ENCODE data around the gene STS.
A peak's percentile ranks its signal among the peaks of the same experiment; 100 is the strongest.

Gene STS

GRCh38 chrX:7109838-7110793 is 37.4 kb upstream of the STS start:
- Histone ChIP-seq H3K4me3 (ENCODE audit: low read depth, low read length) (no peak overlapping the region), H3K27me3 (ENCODE audit: insufficient read depth, low read depth, severe bottlenecking) (no peaks in the 10 kb centered on the region), H3K9me3 (ENCODE audit: severe bottlenecking) (no peaks in the 10 kb centered on the region), H3K36me3 (no peaks in the 10 kb centered on the region; the same call in none of the 2 replicates), H3K27ac (peak overlapping the region; percentile 87)
- no peak for TF ChIP-seq CTCF (IDR thresholded peaks at IDR 0.05; ENCODE audit: low read depth, low read length)
- peak; percentile 54 for DNase-seq

GRCh38 chrX:7110821-7111276 is 36.7 kb upstream of the STS start:
- no peak for TF ChIP-seq CTCF (IDR thresholded peaks at IDR 0.05; ENCODE audit: low read depth, low read length)
- no peaks in the 10 kb centered on the region for H3K9me3 ChIP-seq (ENCODE audit: severe bottlenecking)
- peak; percentile 69 for DNase-seq
- no peak overlapping the region for H3K4me3 ChIP-seq (ENCODE audit: low read depth, low read length)
- peak overlapping the region; percentile 87 for H3K27ac ChIP-seq
- no peaks in the 10 kb centered on the region for H3K27me3 ChIP-seq (ENCODE audit: insufficient read depth, low read depth, severe bottlenecking)
- H3K36me3 ChIP-seq, result no peaks in the 10 kb centered on the region; the same call in none of the 2 replicates

- no peak overlapping the region for H3K4me3 ChIP-seq (ENCODE audit: low read depth, low read length)
- H3K36me3 ChIP-seq, result no peaks in the 10 kb centered on the region; the same call in none of the 2 replicates
- H3K27ac ChIP-seq, result no peak overlapping the region
- no peaks in the 10 kb centered on the region for H3K27me3 ChIP-seq (ENCODE audit: insufficient read depth, low read depth, severe bottlenecking)
- TF ChIP-seq CTCF (IDR thresholded peaks at IDR 0.05; ENCODE audit: low read depth, low read length), result no peak
- H3K9me3 ChIP-seq (ENCODE audit: severe bottlenecking), result no peaks in the 10 kb centered on the region
- DNase-seq, result no peak
These were observed 36.0 kb upstream of the STS start for GRCh38 chrX:7111518-7111917.

GRCh38 chrX:7112071-7112470 is 35.4 kb upstream of the STS start:
- Histone ChIP-seq H3K27me3 (ENCODE audit: insufficient read depth, low read depth, severe bottlenecking) (no peaks in the 10 kb centered on the region), H3K36me3 (peaks cover 4% of the 10 kb centered on the region), H3K27ac (no peak overlapping the region), H3K9me3 (ENCODE audit: severe bottlenecking) (no peaks in the 10 kb centered on the region), H3K4me3 (ENCODE audit: low read depth, low read length) (no peak overlapping the region)
- DNase-seq, result no peak
- TF ChIP-seq CTCF (IDR thresholded peaks at IDR 0.05; ENCODE audit: low read depth, low read length), result no peak

- Histone ChIP-seq H3K27ac (peak overlapping the region; percentile 47), H3K9me3 (ENCODE audit: severe bottlenecking) (no peaks in the 10 kb centered on the region), H3K4me3 (ENCODE audit: low read depth, low read length) (no peak overlapping the region), H3K27me3 (ENCODE audit: insufficient read depth, low read depth, severe bottlenecking) (no peaks in the 10 kb centered on the region), H3K36me3 (peaks cover 4% of the 10 kb centered on the region)
- peak; percentile 49 for DNase-seq
- no peak for TF ChIP-seq CTCF (IDR thresholded peaks at IDR 0.05; ENCODE audit: low read depth, low read length)
These were observed 32.0 kb upstream of the STS start for GRCh38 chrX:7115557-7115956.

All from WERI-Rb-1 (cell line).